ENCODE data around the gene CAGE1.

DNA sequence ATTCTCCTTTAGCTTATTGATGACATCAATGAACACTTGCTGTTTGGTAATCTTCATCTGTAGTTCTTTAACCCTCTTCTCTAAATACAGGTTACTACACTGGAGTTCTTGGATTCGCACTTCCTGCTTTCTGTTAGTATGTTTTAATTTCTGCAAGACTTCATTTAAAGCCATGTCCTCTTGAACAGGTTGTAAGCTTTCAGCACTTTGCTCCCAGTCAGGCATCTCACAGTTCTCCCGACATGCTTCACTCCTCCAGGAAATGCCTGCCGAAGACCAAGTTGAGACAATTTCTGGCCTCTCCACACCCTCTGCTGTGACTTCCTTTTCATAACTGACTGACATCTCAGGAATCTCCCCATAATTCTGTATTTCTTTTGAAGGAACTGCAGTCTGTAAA is 15.8 kb downstream of the CAGE1 start:
- TF ChIP-seq, protein P1, sequence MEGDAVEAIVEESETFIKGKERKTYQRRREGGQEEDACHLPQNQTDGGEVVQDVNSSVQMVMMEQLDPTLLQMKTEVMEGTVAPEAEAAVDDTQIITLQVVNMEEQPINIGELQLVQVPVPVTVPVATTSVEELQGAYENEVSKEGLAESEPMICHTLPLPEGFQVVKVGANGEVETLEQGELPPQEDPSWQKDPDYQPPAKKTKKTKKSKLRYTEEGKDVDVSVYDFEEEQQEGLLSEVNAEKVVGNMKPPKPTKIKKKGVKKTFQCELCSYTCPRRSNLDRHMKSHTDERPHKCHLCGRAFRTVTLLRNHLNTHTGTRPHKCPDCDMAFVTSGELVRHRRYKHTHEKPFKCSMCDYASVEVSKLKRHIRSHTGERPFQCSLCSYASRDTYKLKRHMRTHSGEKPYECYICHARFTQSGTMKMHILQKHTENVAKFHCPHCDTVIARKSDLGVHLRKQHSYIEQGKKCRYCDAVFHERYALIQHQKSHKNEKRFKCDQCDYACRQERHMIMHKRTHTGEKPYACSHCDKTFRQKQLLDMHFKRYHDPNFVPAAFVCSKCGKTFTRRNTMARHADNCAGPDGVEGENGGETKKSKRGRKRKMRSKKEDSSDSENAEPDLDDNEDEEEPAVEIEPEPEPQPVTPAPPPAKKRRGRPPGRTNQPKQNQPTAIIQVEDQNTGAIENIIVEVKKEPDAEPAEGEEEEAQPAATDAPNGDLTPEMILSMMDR (conservative IDR thresholded peaks at IDR 0.05; ENCODE audit: low read length) = no peak
- no peak for TF ChIP-seq EZH2phosphoT487 (IDR thresholded peaks at IDR 0.05; ENCODE audit: borderline replicate concordance, low read depth, low read length)

Measured in OCI-LY7 (cell line).